Effector memory CD4-positive, alpha-beta T cell (primary cell): ENCODE data around the gene ROR2.

Experiments
- DNase-seq, 3 donors: peaks; one replicate each; pipeline ENCODE4 v3.0.0-alpha.2; 2020
- H3K27ac ChIP-seq: 2 replicates; pipeline ENCODE4 v1.7.0; 2013; ENCODE audit warnings: mild to moderate bottlenecking, low read length, moderate library complexity; ENCODE audit not compliant: insufficient read depth, poor library complexity, severe bottlenecking
- H3K27me3 ChIP-seq: replicated peaks from 2 replicates; pipeline ENCODE4 v1.7.0; 2013; ENCODE audit warnings: mild to moderate bottlenecking, low read length; ENCODE audit not compliant: insufficient read depth, control insufficient read depth, poor library complexity, severe bottlenecking
- H3K36me3 ChIP-seq: 2 replicates; pipeline ENCODE4 v1.7.0; 2013; ENCODE audit warnings: mild to moderate bottlenecking, low read length, moderate library complexity; ENCODE audit not compliant: control insufficient read depth, insufficient read depth
- H3K4me1 ChIP-seq: 2 replicates; pipeline ENCODE4 v1.7.0; 2013; ENCODE audit warnings: low read length, mild to moderate bottlenecking; ENCODE audit not compliant: control insufficient read depth, insufficient read depth, poor library complexity, severe bottlenecking
- H3K4me3 ChIP-seq: 2 replicates; pipeline ENCODE4 v1.7.0; 2013; ENCODE audit warnings: low read length, low read depth, mild to moderate bottlenecking; ENCODE audit not compliant: insufficient read depth, poor library complexity, severe bottlenecking
- H3K9me3 ChIP-seq: 2 replicates; pipeline ENCODE4 v1.7.0; 2013; ENCODE audit warnings: mild to moderate bottlenecking, low read length, moderate library complexity; ENCODE audit not compliant: control insufficient read depth

The ROR2 gene

DNA sequence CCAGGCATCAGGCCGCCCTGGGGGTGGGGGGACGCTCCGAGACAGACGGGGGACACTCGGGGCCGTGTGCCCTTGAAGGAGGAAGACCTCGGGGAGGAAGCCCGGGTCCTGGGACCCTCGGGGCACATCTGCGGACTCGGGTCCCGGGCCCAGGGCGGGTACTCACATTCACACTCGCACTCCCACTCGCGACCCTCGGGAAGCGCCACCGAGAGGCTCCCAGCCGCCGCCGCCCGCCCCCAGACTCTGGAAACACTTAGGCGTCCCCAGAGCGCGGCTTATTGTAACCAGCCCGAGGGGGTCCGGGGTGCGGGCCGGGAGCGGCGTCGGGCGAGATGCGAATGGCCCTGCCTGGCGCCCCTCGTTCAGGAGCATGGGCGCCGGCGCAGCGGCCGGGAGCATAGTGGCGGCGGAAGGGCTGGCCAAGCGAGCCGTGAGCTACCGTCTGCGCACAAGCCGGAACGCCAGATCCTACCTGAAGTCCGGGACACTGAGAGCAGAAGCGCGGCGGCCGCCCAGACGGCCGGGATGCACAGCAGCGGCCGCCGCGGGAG, 559 bp downstream of the ROR2 start:
- peaks cover 38% of the 10 kb centered on the region for H3K27me3 ChIP-seq

DNA sequence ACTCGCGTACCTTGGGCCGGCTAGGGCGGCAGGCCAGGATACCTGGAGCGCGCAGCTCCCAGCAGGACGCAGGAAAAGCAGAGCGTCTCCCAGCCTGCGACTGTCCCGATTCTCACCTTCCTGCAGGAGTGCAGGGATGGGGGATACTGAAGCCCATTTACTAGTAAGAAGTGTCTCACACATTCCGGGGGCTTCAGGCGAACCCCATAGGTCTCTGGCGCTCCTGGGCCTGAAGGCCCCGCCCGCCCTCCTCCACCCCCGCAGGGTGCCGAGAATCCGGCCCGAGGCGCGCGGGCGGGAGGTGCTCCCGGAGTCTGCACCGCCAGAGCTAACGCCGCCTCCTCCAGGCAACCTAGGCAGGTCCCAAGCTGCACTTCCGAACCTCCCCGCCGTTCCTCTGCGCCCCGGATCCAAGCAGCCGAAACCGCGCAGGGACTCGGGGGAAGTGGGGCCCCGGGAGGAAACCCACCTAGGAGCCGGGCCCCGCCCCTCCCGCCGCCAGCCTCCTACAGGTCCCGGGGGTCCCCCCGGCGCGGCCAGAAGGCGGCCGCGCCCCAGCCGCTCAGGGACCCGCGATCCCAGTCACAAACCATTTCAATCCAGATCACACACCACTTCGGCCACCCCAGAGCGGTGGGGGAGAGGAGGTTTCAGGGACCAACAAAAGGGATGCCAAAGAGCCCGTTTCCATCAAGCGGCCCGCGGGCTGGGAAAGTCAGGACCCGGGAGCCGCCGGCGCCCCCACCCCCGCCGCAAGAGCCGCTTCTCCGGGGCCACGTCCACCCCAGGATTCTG, 1.2 kb downstream of the ROR2 start:
- no peak for DNase-seq
- H3K4me1 ChIP-seq = peaks cover 13% of the 10 kb centered on the region
- no peaks in the 10 kb centered on the region for H3K36me3 ChIP-seq
- H3K27me3 ChIP-seq = peaks cover 38% of the 10 kb centered on the region
- no peaks in the 10 kb centered on the region for H3K9me3 ChIP-seq
- no peak overlapping the region for H3K4me3 ChIP-seq
- no peak overlapping the region for H3K27ac ChIP-seq

More for the DNA sequence above, 559 bp downstream of the ROR2 start:
- Histone ChIP-seq H3K4me3 (no peak overlapping the region), H3K9me3 (no peaks in the 10 kb centered on the region), H3K36me3 (no peaks in the 10 kb centered on the region), H3K27ac (no peak overlapping the region), H3K4me1 (peaks cover 13% of the 10 kb centered on the region)
- DNase-seq = no peak

DNA sequence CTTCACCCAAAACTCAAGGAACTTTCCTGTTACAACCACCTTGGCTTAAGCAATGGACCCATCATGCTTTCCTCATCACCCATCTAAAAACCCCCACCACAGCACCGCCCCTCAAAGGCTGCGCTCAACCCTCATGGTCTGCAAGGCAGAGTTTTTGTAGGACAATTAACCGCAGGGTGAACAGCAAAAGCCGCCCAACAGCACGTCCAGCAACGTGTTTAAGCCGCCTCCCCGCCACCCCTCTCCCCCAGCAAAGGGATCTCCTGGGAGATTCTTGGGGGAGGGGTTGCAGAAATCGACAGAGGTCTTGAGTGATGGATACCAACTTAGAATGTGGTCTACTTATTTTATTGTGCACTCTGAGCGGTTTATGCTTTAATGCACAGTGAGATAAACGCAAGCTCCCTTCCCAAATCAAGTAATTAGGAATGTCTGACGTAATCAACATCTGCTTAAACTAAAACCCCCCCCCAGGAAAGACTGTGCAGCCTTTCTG, 1.9 kb downstream of the ROR2 start:
- Histone ChIP-seq H3K4me3 (no peak overlapping the region), H3K9me3 (no peaks in the 10 kb centered on the region), H3K27me3 (peaks cover 38% of the 10 kb centered on the region), H3K36me3 (no peaks in the 10 kb centered on the region), H3K27ac (no peak overlapping the region), H3K4me1 (peaks cover 13% of the 10 kb centered on the region)
- DNase-seq = no peak

DNA sequence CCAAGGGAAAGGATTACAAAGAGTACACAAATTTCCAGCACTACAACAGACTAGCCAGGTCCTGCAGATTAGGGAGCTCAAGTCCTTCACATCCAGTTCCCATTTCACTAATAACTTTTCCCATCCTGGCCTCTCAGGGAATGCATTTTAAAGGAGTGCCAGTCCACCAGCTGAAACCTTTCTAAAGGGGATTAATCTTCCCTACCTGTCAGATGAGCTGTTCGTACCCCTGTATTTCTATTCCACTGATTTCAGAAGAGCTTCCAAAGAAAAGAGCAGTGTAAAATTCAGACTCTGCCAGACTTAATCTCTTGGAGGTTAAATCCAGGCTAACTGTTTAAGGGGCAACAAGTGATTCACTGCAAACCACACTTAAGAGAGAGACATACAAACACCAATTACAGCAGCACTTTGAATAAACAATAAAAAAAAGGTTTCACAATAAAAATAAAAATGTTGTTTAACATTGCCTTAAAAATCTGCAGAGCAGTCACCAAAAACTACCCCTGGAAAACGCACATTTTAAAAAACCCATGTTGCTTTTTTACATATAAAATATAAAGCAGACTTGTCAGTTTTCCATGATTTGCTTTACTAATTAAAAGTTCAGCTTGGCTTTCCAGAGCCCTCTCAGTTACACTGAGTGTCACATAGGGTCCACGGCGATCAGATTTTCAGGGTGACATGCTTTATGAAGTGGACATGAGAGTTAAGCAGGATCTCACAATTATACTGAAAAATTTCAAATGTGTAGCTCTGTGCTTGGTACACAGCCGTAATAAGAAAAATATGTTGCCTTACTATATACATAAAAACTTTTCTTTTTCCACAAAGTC, 3.2 kb downstream of the ROR2 start:
- no peak overlapping the region for H3K27ac ChIP-seq
- DNase-seq = no peak
- H3K4me1 ChIP-seq = peaks cover 13% of the 10 kb centered on the region
- no peaks in the 10 kb centered on the region for H3K36me3 ChIP-seq
- H3K9me3 ChIP-seq = no peaks in the 10 kb centered on the region
- H3K4me3 ChIP-seq = no peak overlapping the region
- peaks cover 38% of the 10 kb centered on the region for H3K27me3 ChIP-seq

DNA sequence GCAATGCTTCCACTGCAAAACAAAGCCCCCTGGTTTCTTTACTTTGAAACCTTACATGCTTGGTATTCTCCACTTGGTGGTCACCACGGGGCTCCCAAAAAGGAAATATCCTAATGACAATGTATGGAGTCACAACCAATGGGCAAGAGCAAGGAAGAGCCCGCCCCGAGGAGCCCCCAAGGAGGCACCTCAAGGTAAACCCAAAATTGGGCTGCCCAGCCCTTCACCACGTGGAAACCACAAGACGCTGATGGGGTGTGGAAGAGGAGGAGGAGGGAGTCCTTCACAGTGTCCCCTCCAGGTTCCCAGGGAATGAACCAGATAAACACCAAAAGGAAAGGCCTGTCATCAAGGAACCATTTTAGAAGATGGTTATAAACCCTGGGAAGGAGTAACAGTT, 3.8 kb downstream of the ROR2 start:
- Histone ChIP-seq H3K9me3 (no peaks in the 10 kb centered on the region), H3K4me1 (peaks cover 13% of the 10 kb centered on the region), H3K36me3 (no peaks in the 10 kb centered on the region), H3K27ac (no peak overlapping the region), H3K4me3 (no peak overlapping the region), H3K27me3 (peaks cover 38% of the 10 kb centered on the region)
- DNase-seq = no peak

DNA sequence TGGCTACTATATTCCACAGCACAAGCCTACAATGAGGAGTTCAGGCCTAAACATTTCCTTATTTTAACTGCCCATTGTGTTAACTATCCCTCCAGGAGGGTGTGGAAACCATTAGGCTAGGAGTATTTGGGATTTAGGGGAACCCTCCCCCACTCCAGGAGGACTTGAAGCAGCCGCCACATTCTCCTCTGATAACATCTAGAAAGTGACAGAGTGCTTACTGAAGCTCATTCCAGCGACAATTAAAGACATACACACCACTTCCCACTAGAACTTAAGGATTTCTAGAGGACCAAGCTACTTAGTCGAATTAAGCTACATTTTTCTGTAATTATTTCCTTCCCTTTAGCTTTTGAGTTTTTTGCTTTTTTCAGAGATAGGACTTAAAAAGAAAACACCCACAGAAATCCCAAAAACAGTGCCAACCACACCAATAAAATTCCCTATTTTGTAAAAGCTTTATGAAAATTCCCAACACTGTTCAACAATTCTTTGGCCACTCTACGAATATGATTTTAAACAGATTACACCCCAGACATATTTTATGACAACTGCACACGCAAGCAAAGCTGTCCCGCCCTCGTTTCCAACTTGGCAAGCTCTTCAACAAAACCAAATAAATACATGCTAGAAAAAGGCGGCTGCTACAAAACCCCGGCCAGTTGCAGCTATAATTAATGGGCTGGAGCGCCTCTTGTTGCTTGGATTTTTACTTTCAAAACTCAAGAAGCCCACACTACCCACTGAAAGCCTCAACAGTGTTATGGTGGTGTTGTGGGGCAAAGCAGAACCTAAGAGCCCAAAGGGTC, 4.5 kb downstream of the ROR2 start:
- Histone ChIP-seq H3K9me3 (no peaks in the 10 kb centered on the region), H3K4me1 (peaks cover 12% of the 10 kb centered on the region), H3K36me3 (no peaks in the 10 kb centered on the region), H3K4me3 (no peak overlapping the region), H3K27me3 (peaks cover 30% of the 10 kb centered on the region), H3K27ac (no peak overlapping the region)
- no peak for DNase-seq

DNA sequence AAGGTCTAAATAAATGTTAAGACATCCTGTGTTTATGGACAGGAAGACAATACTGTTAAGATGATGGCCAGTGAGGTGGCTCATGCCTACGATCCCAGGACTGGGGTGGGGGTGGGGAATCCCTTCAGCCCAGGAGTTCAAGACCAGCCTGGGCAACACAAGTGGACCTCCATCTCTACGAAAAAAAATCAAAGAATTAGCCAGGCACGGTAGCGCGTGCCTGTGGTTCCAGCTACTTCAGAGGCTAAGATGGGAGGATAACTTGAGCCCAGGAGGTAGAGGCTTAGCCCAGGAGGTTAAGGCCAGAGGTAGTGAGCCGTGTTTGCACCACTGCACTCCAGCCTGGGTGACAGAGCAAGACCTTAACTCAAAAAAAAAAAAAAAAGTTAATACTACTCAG, 5.3 kb downstream of the ROR2 start:
- no peak for DNase-seq
- Histone ChIP-seq H3K4me1 (peaks cover 8% of the 10 kb centered on the region), H3K4me3 (no peak overlapping the region), H3K27ac (no peak overlapping the region), H3K36me3 (no peaks in the 10 kb centered on the region), H3K27me3 (peaks cover 23% of the 10 kb centered on the region), H3K9me3 (no peaks in the 10 kb centered on the region)

DNA sequence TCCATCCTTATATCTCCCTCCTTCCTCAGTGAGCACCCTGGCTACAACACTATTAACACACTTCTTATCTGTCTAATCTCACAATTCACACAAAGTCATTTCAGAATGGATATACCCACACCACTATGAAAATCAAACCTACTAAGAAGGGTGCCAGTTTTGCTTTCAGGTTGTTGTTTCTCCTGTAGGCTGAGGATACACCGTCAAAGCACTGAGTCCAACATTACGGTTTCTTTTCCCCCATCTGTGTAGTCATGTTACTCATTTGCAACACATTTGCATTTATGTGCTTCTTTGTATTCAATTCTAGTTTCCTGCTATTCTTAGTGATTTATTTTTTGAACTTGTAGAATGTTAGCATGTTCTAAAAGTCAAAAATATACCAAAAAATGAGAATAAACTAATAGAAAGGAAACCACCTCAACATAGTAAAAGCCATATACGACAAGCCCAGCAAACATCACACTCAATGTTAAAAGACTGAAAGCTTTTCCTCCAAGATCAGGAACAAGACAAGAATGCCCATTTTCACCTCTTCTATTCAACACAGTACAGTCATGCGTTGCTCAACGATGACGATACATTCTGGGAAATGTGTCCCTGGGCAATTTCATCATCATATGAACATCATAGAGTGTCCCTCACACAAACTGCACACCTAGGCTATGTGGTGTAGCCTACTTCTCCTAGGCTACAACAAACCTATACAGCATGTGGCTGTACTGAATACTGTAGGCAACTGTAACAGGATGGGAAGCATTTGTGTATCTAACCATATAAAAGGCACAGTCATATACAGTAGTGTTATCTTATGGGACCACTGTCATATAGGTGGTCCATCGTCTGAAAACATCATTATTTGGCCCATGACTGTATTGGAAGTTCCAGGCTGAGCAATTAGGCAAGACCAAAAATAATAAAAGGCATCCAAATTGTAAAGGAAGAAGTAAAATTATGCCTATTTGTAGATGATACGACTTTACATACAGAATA, 6.3 kb downstream of the ROR2 start:
- Histone ChIP-seq H3K36me3 (no peaks in the 10 kb centered on the region), H3K4me1 (peaks cover under 1% of the 10 kb centered on the region), H3K27me3 (peaks cover 14% of the 10 kb centered on the region), H3K27ac (no peak overlapping the region), H3K9me3 (no peaks in the 10 kb centered on the region), H3K4me3 (no peak overlapping the region)
- no peak for DNase-seq

DNA sequence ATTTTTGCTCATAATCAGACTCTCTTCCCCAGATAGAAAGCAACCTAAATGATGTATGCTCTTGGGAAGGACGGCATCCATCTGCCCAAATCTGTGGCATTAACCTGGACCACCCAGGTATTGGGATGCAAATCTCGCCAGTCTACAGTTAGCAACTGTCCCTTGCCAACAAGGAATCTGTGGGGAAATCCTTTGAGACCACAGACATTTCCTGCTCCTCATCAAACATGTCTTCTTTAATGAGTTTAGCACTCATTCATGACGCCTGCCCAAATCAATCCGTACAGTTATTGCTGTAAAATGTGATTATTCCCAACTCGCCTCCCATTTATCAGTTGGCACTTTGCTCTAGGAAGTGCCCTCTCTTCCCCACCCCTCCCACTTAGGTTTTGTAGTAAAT, 7.8 kb downstream of the ROR2 start:
- H3K27ac ChIP-seq = no peak overlapping the region
- no peak overlapping the region for H3K4me3 ChIP-seq
- H3K27me3 ChIP-seq = peaks cover under 1% of the 10 kb centered on the region
- no peaks in the 10 kb centered on the region for H3K36me3 ChIP-seq
- H3K4me1 ChIP-seq = no peaks in the 10 kb centered on the region
- DNase-seq = no peak
- H3K9me3 ChIP-seq = no peaks in the 10 kb centered on the region
